OCI-LY7 (cell line): ENCODE measurements around the gene HPN.

Source experiments
- EZH2phosphoT487 ChIP-seq: fragments of 200-600 bp; sonication (generic); IDR thresholded peaks from 2 replicates; pipeline ENCODE4 v1.6.1; 2018; ENCODE audit warnings: low read depth, borderline replicate concordance, mild to moderate bottlenecking, mixed run types, antibody characterized with exemption, low read length, moderate library complexity, mixed read lengths
- TF ChIP-seq, protein P1 (sequence below): fragments of 200-600 bp; sonication (generic); conservative IDR thresholded peaks from 2 replicates; pipeline ENCODE4 v1.5.1; 2014; ENCODE audit warnings: mild to moderate bottlenecking, antibody characterized with exemption, low read length, moderate library complexity, mixed read lengths

DNA sequence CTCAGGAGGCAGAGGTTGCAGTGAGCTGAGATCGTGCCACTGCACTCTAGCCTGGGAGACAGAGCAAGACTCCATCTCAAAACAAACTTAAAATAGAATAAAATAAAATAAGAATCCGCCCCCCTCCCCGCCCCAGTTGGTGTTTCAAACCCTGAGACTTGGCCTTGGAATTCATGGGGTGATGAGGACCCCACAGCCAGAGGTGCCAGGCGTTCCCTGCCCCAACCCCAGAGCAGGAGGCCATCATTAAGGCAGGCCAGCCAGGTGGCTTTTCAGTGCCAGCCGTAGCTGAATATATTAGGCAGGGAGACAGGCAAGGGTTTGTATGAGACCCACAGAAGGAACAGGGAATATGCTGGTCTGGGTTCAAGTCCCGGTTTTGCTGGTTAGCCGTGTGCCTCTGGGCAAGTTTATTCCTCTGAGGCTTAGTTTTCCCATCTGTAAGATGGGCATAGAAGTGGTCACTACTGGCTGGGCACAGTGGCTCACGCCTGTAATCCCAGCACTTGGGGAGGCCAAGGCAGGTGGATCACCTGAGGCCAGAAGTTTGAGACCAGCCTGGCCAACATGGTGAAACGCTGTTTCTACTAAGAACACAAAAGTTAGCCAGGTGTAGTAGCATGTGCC is 12.3 kb downstream of the HPN start:
- TF ChIP-seq, protein P1, sequence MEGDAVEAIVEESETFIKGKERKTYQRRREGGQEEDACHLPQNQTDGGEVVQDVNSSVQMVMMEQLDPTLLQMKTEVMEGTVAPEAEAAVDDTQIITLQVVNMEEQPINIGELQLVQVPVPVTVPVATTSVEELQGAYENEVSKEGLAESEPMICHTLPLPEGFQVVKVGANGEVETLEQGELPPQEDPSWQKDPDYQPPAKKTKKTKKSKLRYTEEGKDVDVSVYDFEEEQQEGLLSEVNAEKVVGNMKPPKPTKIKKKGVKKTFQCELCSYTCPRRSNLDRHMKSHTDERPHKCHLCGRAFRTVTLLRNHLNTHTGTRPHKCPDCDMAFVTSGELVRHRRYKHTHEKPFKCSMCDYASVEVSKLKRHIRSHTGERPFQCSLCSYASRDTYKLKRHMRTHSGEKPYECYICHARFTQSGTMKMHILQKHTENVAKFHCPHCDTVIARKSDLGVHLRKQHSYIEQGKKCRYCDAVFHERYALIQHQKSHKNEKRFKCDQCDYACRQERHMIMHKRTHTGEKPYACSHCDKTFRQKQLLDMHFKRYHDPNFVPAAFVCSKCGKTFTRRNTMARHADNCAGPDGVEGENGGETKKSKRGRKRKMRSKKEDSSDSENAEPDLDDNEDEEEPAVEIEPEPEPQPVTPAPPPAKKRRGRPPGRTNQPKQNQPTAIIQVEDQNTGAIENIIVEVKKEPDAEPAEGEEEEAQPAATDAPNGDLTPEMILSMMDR = no peak
- no peak for TF ChIP-seq EZH2phosphoT487
